Mesothelial cell of epicardium (in vitro differentiated cells): ENCODE data around the gene RPL11. TPM values are rescaled to one million over a fixed set of nuclear protein-coding genes. Genes with fewer than 3 reads are reported as not detected.

Experiments used
- DNase-seq, 2 experiments: peaks; one replicate each; pipeline ENCODE4 v3.0.0; 2021; ENCODE audit warnings: low spot score in 2 of 2; ENCODE audit not compliant: unreplicated experiment in 2 of 2
- H3K27ac Mint-ChIP-seq: 2 replicates; pipeline ENCODE4 v1.8.0; 2021; ENCODE audit warnings: mixed read lengths
- H3K27me3 Mint-ChIP-seq: 2 replicates; pipeline ENCODE4 v1.8.0; 2021; ENCODE audit warnings: low read depth, mixed read lengths
- H3K36me3 Mint-ChIP-seq: 2 replicates; pipeline ENCODE4 v1.8.0; 2021; ENCODE audit warnings: mixed read lengths
- H3K4me1 Mint-ChIP-seq: 2 replicates; pipeline ENCODE4 v1.8.0; 2021; ENCODE audit warnings: mixed read lengths
- H3K4me3 Mint-ChIP-seq: 2 replicates; pipeline ENCODE4 v1.8.0; 2021; ENCODE audit warnings: mild to moderate bottlenecking, moderate library complexity, mixed read lengths
- H3K9me3 Mint-ChIP-seq: 2 replicates; pipeline ENCODE4 v1.8.0; 2021; ENCODE audit warnings: mixed read lengths
- CTCF ChIP-seq: fragments of 200-600 bp; sonication (generic); IDR thresholded peaks from one replicate; pipeline ENCODE4 v1.5.0; 2021; ENCODE audit warnings: antibody characterized with exemption; ENCODE audit not compliant: unreplicated experiment
- total RNA-seq: library from RNA; stranded (reverse); gene quantifications from 3 replicates; pipeline ENCODE4 v1.2.1, GENCODE V29; 2021

The RPL11 gene
- total RNA-seq, 1 donor from 2014 or later = 1,158 TPM

GRCh38 chr1:23709229-23709628, 17.6 kb downstream of the RPL11 start:
- DNase-seq = no peak
- Mint-ChIP-seq H3K4me3 (no peak overlapping the region), H3K4me1 (no peaks in the 10 kb centered on the region), H3K27me3 (no peaks in the 10 kb centered on the region), H3K9me3 (no peaks in the 10 kb centered on the region), H3K27ac (no peak overlapping the region), H3K36me3 (peaks cover 14% of the 10 kb centered on the region)
- no peak for TF ChIP-seq CTCF

- H3K36me3 Mint-ChIP-seq = peaks cover 5% of the 10 kb centered on the region
- no peak overlapping the region for H3K4me3 Mint-ChIP-seq
- peak; percentile 64 for TF ChIP-seq CTCF
- H3K4me1 Mint-ChIP-seq = no peaks in the 10 kb centered on the region
- H3K27me3 Mint-ChIP-seq = no peaks in the 10 kb centered on the region
- no peak overlapping the region for H3K27ac Mint-ChIP-seq
- H3K9me3 Mint-ChIP-seq = no peaks in the 10 kb centered on the region
- no peak for DNase-seq
Measured at GRCh38 chr1:23718482-23718881, 26.9 kb downstream of the RPL11 start.

GRCh38 chr1:23719162-23719820, 27.7 kb downstream of the RPL11 start:
- no peaks in the 10 kb centered on the region for H3K9me3 Mint-ChIP-seq
- no peaks in the 10 kb centered on the region for H3K27me3 Mint-ChIP-seq
- H3K27ac Mint-ChIP-seq = no peak overlapping the region
- H3K36me3 Mint-ChIP-seq = peaks cover 6% of the 10 kb centered on the region
- no peak for TF ChIP-seq CTCF
- H3K4me1 Mint-ChIP-seq = no peaks in the 10 kb centered on the region
- DNase-seq = no peak
- H3K4me3 Mint-ChIP-seq = no peak overlapping the region

- no peaks in the 10 kb centered on the region for H3K27me3 Mint-ChIP-seq
- peaks cover 7% of the 10 kb centered on the region for H3K36me3 Mint-ChIP-seq
- TF ChIP-seq CTCF = no peak
- no peak for DNase-seq
- H3K4me1 Mint-ChIP-seq = no peaks in the 10 kb centered on the region
- no peak overlapping the region for H3K27ac Mint-ChIP-seq
- no peak overlapping the region for H3K4me3 Mint-ChIP-seq
- H3K9me3 Mint-ChIP-seq = no peaks in the 10 kb centered on the region
Measured at GRCh38 chr1:23720256-23720995, 28.8 kb downstream of the RPL11 start.

DNA sequence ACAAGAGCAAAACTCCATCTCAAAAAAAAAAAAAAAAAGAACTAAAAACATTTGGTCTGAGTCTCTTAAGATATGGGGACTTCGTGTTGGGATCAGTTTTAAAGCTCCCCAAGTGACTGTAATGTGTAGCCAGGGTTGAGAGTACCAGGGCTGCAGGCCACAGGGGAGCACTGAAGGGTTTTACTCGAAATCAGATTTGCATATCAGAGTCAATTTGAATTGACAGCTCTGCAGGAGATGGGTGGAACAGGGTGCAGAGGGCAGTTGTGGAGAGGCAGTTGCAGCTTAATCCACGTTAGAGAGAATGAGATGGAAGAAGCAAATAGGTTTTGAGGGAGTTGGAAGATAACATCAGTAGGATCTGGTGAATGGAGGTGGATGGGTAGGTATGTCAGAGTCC, 31.0 kb downstream of the RPL11 start:
- TF ChIP-seq CTCF = no peak
- DNase-seq = no peak
- Mint-ChIP-seq H3K27ac (no peak overlapping the region), H3K27me3 (no peaks in the 10 kb centered on the region), H3K9me3 (no peaks in the 10 kb centered on the region), H3K36me3 (peaks cover 6% of the 10 kb centered on the region), H3K4me3 (no peak overlapping the region), H3K4me1 (no peaks in the 10 kb centered on the region)
